Astrocyte of the spinal cord (primary cell): ENCODE data around the gene PTPN3.

Experiments used
- DNase-seq: peaks from one replicate; pipeline ENCODE4 v3.0.0; 2011; ENCODE audit warnings: low read depth, low spot score
- H3K4me3 ChIP-seq: 2 replicates; pipeline ENCODE4 v1.5.1; 2011; ENCODE audit warnings: low read depth, mild to moderate bottlenecking, low read length, moderate library complexity
- in situ Hi-C: cut with HindIII; loops from 2 replicates; pipeline ENCODE4 v1.10.0; 2017; ENCODE audit warnings: low sequenced_read_pairs
- TF ChIP-seq, protein P1 (sequence below): IDR thresholded peaks from 2 replicates; pipeline ENCODE4 v1.5.1; 2012; ENCODE audit warnings: low read depth, mild to moderate bottlenecking, low read length, inconsistent platforms

The PTPN3 gene

DNA sequence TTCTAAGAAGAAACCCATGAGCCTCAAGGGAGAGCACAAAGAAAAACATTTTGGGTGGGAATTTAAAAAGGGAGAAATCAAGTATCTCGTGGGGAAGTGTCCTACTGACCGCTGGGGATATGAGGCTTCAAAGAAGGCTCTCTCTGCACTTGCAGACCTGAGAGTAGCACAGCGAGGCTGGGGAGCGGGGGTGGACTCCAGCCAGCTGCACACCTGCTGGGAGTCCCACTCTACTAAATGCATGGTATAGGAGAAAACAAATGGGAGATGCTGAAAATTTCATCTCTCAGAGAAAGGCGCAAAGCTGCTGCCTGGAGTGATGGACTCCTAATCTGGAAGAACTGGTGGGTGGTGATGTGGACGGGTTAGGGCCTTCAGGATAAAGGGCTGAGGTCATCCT is 110.3 kb downstream of the PTPN3 start:
- in situ Hi-C loops, result no loop called here
- no peak overlapping the region for H3K4me3 ChIP-seq
- DNase-seq, result no peak
- TF ChIP-seq, protein P1, sequence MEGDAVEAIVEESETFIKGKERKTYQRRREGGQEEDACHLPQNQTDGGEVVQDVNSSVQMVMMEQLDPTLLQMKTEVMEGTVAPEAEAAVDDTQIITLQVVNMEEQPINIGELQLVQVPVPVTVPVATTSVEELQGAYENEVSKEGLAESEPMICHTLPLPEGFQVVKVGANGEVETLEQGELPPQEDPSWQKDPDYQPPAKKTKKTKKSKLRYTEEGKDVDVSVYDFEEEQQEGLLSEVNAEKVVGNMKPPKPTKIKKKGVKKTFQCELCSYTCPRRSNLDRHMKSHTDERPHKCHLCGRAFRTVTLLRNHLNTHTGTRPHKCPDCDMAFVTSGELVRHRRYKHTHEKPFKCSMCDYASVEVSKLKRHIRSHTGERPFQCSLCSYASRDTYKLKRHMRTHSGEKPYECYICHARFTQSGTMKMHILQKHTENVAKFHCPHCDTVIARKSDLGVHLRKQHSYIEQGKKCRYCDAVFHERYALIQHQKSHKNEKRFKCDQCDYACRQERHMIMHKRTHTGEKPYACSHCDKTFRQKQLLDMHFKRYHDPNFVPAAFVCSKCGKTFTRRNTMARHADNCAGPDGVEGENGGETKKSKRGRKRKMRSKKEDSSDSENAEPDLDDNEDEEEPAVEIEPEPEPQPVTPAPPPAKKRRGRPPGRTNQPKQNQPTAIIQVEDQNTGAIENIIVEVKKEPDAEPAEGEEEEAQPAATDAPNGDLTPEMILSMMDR, result no peak

DNA sequence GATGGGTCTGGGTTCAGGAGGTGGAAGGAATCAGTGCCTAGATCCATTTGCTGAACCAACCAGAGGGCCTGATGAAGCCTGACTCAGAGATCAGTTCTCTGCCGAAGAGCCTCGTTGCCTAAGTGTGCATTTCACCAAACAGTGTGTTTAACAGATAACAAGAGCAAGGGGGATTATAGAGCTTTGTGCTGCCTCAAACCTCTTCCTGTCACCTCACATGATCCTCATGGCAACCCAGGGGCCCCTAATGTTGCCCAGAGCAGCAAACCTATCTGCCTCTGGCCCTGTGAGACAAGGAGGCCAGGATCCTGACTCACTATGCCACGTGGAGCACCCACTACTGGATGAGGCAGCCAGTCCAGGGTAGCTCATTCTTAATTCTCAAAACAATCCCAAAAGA is 110.9 kb downstream of the PTPN3 start:
- DNase-seq, result no peak

DNA sequence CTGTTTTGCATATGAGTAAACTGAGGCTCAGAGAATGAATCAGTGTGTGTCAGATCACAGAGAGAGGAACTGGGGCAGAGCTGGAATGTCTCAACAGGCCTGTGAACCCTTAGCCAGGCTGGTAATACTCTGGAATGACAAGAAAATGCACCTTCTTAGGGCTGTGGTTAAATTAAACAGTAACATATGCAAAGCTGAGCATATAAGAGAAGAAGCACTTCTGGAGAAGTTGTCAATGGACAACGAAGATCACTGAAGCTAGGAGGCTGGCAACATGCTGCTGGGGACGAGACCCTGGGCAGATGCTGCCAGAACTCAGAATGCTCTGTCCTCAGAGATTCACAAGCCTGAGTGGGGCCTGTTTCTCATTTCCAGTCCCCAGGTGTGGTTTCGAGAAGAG is 112.6 kb downstream of the PTPN3 start:
- in situ Hi-C loops, result no loop called here
- no peak overlapping the region for H3K4me3 ChIP-seq
- TF ChIP-seq, protein P1, result no peak
- DNase-seq, result no peak

More for the DNA sequence above, 110.9 kb downstream of the PTPN3 start:
- in situ Hi-C loops, result no loop called here
- TF ChIP-seq, protein P1, result no peak
- no peak overlapping the region for H3K4me3 ChIP-seq

DNA sequence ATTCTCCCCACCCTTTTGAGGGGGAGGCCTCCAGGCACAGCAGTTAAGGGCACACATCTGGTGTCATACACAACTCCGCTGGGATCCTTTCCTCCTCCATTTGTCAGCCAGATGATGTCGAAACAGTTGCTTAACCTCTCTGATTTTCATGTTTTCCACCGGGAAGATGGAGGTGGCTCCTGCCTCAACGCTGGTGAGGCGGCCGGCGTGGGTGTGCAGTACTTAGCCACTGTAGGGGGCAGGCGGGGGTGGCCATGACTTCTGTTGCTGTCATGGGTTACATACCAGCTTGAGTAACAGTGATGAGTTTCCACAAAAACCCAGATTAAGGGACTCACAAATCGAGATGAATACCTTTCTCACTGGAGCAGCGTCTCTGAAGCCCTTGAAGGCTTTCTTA is 114.2 kb downstream of the PTPN3 start:
- no peak overlapping the region for H3K4me3 ChIP-seq
- in situ Hi-C loops, result no loop called here

DNA sequence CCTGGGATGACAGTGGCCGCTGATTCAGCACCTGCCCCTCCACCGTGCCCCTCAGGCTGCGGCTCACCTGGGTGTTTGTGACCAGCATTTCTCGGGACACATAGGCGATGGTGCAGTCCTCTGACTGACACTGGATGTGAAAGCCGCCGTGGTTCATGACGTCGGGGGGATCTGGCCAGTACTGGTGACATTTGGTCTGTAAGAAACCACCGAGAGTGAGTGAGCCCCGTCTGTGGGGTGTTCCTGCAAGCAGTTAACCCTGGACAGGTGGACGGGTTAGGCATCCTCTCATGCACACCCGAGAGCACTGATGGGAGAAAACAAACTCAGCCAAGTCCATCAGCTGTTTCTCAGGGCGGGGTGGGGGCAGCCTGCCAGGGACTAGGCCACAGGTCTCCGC is 114.8 kb downstream of the PTPN3 start:
- no peak overlapping the region for H3K4me3 ChIP-seq
- in situ Hi-C loops, result no loop called here
- TF ChIP-seq, protein P1, result no peak
- DNase-seq, result no peak

More for the DNA sequence above, 114.2 kb downstream of the PTPN3 start:
- no peak for DNase-seq
- TF ChIP-seq, protein P1, result no peak

DNA sequence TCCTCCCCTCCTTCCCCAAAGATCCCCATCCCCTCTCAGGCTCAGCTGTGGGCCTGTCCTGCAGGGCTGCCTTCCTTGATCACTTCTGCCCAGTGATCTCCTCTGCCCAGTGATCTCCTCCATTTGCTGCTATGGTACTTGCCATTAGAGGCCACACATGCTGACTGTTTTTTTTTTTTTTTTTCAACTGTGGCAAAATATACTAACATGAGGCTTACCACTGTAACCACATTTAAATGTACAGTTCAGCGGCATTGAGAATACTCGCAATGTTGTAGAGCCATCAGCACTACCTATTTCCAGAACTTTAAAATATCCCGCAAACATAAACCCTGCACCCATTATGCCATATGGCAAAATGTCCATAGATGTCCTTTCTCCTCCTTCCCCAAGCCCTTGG is 115.5 kb downstream of the PTPN3 start:
- H3K4me3 ChIP-seq, result no peak overlapping the region
- DNase-seq, result no peak
- in situ Hi-C loops, result no loop called here
- TF ChIP-seq, protein P1, result no peak

DNA sequence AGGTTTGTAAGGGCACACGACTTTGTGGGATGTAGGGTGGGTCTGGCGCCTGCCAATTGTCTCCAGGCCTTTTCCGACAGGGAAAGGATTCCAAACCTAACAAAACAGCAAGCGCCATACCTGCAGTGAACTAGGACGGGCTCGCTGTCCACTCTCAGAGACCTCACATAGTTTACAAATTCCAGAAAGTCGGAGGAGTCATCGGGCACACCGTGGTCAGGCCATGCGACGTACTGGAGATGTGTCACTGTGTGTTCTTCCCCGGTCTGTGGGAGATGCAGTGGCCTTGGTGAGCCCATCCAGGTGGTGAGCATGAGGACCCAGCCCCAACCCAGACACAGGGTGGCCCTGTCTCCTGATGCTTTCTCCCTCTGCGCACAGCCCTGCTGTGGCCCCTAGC is 115.9 kb downstream of the PTPN3 start:
- TF ChIP-seq, protein P1, result no peak
- in situ Hi-C loops, result no loop called here
- no peak for DNase-seq
- H3K4me3 ChIP-seq, result no peak overlapping the region
